Tibial nerve (tissue), 4 donors: ENCODE measurements around the gene HOXA4. TPM values are rescaled to one million over a fixed set of nuclear protein-coding genes. Genes with fewer than 3 reads are reported as not detected.

Source experiments
- DNase-seq, 2 donors: peaks; one replicate each; pipeline ENCODE4 v3.0.0-alpha.2; 2019; ENCODE audit warnings: low spot score in 2 of 2
- H3K27ac ChIP-seq, 4 donors: fragments of 200-600 bp; sonication (generic) in 3 of 4; one replicate each; pipeline ENCODE4 v1.5.1; 2017 to 2019; ENCODE audit warnings: mild to moderate bottlenecking in 1 of 4
- H3K27me3 ChIP-seq, 2 donors: fragments of 200-600 bp; sonication (generic) in 1 of 2; one replicate each; pipeline versions ENCODE4 v1.5.1 to v1.6.0; 2017 to 2019
- H3K36me3 ChIP-seq, 3 donors: fragments of 200-600 bp; sonication (generic); one replicate each; pipeline ENCODE4 v1.5.1; 2018 to 2019
- H3K4me1 ChIP-seq, 4 donors: fragments of 200-600 bp; sonication (generic) in 3 of 4; one replicate each; pipeline ENCODE4 v1.5.1; 2017 to 2019
- H3K4me3 ChIP-seq, 4 donors: fragments of 200-600 bp; sonication (generic) in 3 of 4; one replicate each; pipeline ENCODE4 v1.5.1; 2017 to 2019; ENCODE audit warnings: mild to moderate bottlenecking in 1 of 4, moderate library complexity in 1 of 4
- H3K9me3 ChIP-seq, 4 donors: fragments of 200-600 bp; sonication (generic) in 3 of 4; one replicate each; pipeline ENCODE4 v1.5.1; 2017 to 2019
- EP300 ChIP-seq, 2 donors: sonication (generic); formaldehyde crosslinking; IDR thresholded peaks; one replicate each; pipeline ENCODE4 v1.6.1; 2017; ENCODE audit warnings: antibody characterized with exemption in 2 of 2, mild to moderate bottlenecking in 1 of 2
- POLR2A ChIP-seq, 2 donors: fragments of 450-650 bp; IDR thresholded peaks; one replicate each; pipeline ENCODE4 v1.6.1; 2017; ENCODE audit warnings: antibody characterized with exemption in 2 of 2, mild to moderate bottlenecking in 2 of 2, moderate library complexity in 2 of 2
- WGBS, 2 donors: methylation state at CpG; one replicate each; pipeline ENCODE4 v1.1.5; 2018; 5-methylcytosine and 5-hydroxymethylcytosine counted together
- total RNA-seq, 4 donors: library from RNA; depleted of rRNA; stranded (reverse); fragments of >200 nt; gene quantifications; one replicate each; pipeline ENCODE4 v1.1.0, GENCODE V29; 2016
- TF ChIP-seq, protein P1 (sequence below), 5 experiments: fragments of 200-600 bp in 3 of 5; fragments of 450-650 bp in 2 of 5; sonication (generic) in 3 of 5; IDR thresholded peaks; one replicate each; pipeline ENCODE4 v1.5.1; 2016 to 2019; ENCODE audit warnings: antibody characterized with exemption in 5 of 5, mild to moderate bottlenecking in 3 of 5, moderate library complexity in 2 of 5

The HOXA4 gene
- total RNA-seq, 4 donors from 2014 or later, result 4.4 to 6.3 (median 4.7) TPM

DNA sequence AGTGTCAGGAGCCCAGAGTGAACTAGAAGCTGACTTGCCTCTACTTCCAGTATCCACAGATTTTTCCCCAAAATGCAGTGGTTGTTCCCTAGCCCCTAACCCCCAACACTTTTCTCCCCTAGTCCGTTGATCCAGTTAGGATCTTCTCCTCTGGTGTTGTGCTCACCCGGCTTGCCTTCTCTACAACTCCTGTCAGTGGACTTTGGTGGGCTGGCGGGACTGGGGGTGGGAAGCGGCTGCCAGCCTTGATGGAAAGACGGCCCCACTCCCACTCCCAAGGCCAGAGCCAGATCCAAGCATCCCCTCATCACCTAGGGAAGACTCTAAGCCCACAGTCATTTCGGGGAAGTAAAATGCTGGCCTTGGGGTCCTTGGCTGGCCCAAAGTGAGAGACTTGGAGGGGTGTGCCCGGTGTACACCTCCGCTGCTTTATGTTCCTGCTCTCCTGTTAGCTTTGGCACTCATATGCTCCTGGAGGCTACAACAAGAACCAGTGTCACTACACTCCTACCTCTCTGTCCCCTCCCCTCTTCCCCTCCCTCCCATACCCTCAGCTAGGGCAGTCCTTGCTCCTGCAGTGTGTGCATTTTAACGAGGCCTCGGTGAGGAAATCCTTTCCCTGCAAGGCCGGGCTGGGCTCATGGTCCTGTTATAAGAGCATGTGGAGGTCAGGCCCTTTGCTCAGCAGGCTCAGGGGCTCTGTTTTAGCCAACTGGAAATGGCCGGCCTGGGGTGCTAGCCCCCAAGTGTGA, 44.5 kb upstream of the HOXA4 start:
- no peaks in the 10 kb centered on the region for H3K36me3 ChIP-seq
- H3K9me3 ChIP-seq, result no peaks in the 10 kb centered on the region
- 56 to 82% methylated on average over 11 to 12 of the region's 12 CpGs for WGBS, 2 donors
- H3K4me1 ChIP-seq, result peaks cover 0 to 45% (median 8%) of the 10 kb centered on the region in 4 donors
- peak in 1 of 2 donors; percentile 32 for DNase-seq
- peak overlapping the region; percentile 11 to 88 (median 84) for H3K27ac ChIP-seq
- TF ChIP-seq POLR2A (IDR thresholded peaks at IDR 0.05) (no peak), EP300 (IDR thresholded peaks at IDR 0.05) (no peak)
- TF ChIP-seq, protein P1, sequence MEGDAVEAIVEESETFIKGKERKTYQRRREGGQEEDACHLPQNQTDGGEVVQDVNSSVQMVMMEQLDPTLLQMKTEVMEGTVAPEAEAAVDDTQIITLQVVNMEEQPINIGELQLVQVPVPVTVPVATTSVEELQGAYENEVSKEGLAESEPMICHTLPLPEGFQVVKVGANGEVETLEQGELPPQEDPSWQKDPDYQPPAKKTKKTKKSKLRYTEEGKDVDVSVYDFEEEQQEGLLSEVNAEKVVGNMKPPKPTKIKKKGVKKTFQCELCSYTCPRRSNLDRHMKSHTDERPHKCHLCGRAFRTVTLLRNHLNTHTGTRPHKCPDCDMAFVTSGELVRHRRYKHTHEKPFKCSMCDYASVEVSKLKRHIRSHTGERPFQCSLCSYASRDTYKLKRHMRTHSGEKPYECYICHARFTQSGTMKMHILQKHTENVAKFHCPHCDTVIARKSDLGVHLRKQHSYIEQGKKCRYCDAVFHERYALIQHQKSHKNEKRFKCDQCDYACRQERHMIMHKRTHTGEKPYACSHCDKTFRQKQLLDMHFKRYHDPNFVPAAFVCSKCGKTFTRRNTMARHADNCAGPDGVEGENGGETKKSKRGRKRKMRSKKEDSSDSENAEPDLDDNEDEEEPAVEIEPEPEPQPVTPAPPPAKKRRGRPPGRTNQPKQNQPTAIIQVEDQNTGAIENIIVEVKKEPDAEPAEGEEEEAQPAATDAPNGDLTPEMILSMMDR (IDR thresholded peaks at IDR 0.05), result no peak
- H3K27me3 ChIP-seq, result peaks cover 0 to 93% of the 10 kb centered on the region in 2 donors
- peak overlapping the region in 2 of 4 donors; percentile 5 to 74 for H3K4me3 ChIP-seq

DNA sequence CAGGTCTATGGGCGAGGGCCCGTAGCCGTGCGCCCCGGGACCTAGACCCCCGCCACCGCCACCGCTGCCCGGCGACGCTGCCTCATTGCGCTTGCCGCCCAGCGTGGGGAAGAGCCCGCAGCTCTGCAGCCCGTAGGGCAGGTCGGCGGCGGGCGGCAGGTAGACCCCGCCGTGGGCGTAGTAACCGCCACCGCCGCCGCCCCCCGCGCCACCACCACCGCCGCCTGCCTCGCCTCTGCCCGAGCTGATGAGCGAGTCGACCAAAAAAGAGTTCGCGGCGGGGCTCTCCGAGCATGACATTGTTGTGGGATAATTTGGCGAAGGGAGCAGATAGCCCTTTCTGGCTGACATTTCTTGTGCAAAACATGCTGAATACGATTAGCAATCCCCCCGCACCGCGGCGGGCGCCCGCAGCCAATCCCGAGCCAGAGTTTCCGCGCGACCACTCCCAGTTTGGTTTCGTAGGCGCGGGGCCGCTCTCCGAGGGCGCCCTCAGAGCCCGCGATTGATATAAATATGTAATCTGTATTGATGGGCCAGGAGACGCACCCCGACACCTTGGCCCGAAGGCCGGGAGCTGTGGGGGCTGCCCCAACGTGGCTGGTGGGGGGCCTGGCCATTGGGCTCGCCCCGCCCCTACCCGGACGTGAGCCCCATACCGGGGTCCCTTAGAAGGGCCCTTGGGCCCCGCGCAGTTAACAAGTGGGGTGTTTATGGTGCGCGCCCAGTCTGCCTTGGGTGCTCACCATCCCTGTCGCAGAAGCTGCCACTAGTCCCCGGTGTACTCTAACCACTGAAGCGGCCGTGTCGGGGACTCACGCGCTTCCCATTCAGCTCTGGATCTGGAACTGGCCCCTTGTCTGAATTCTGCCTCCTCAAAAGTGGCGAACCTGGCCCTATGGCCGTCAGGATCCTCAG, 43.7 kb upstream of the HOXA4 start, which contains the start of gene HOXA10:
HOXA10 (minus strand) TSS at position 365 of the 918 bp plus-strand sequence; CDS start at position 351, 14 bp downstream.
- Histone ChIP-seq H3K27me3 (peaks cover 0 to 93% of the 10 kb centered on the region in 2 donors), H3K4me3 (peak within 1 kb of the TSS; percentile 54 to 74 (median 64)), H3K36me3 (no peaks in the 10 kb centered on the region), H3K4me1 (peaks cover 0 to 45% (median 8%) of the 10 kb centered on the region in 4 donors), H3K9me3 (no peaks in the 10 kb centered on the region), H3K27ac (peak within 1 kb of the TSS; percentile 80 to 88 (median 84))
- 12% methylated on average over 37 of the region's 82 CpGs for WGBS, 2 donors
- peak in 1 of 2 donors; percentile 26 for TF ChIP-seq POLR2A (IDR thresholded peaks at IDR 0.05)
- peak in 1 of 2 donors; percentile 36 for TF ChIP-seq EP300 (IDR thresholded peaks at IDR 0.05)
- TF ChIP-seq, protein P1 (IDR thresholded peaks at IDR 0.05), result no peak
- peak in 1 of 2 donors; percentile 61 for DNase-seq

DNA sequence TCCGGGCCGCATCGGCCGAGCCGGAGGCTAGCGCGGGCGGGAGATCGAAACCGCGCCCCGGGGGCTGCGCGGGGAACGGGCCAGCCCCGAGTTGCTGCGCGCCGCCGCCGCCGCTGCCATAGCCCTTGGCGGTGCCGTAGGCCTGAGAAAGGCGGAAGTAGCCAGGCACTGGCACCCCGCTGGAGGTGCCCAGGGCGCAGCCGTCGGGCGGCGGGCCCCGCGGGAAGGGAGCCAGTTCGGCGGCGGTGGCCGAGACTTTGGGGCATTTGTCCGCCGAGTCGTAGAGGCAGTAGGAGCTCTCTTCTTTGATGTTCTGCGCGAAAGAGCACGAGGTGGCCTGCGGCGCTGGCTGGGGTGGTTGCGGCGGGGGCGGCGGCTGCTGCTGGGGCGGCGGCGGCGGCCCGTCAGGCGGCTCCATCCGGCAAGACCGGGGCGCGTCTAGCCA, 43.0 kb upstream of the HOXA4 start:
- Histone ChIP-seq H3K4me3 (peak overlapping the region; percentile 54 to 74 (median 64)), H3K27ac (peak overlapping the region; percentile 80 to 88 (median 84)), H3K4me1 (peaks cover 0 to 48% (median 8%) of the 10 kb centered on the region in 4 donors), H3K36me3 (no peaks in the 10 kb centered on the region), H3K9me3 (no peaks in the 10 kb centered on the region), H3K27me3 (peaks cover 0 to 93% of the 10 kb centered on the region in 2 donors)
- WGBS, 2 donors, result 0 to 2% methylated on average over 6 to 22 of the region's 59 CpGs
- DNase-seq, result peak in 1 of 2 donors; percentile 12
- no peak for TF ChIP-seq EP300 (IDR thresholded peaks at IDR 0.05)
- TF ChIP-seq, protein P1 (IDR thresholded peaks at IDR 0.05), result no peak
- no peak for TF ChIP-seq POLR2A (IDR thresholded peaks at IDR 0.05)

DNA sequence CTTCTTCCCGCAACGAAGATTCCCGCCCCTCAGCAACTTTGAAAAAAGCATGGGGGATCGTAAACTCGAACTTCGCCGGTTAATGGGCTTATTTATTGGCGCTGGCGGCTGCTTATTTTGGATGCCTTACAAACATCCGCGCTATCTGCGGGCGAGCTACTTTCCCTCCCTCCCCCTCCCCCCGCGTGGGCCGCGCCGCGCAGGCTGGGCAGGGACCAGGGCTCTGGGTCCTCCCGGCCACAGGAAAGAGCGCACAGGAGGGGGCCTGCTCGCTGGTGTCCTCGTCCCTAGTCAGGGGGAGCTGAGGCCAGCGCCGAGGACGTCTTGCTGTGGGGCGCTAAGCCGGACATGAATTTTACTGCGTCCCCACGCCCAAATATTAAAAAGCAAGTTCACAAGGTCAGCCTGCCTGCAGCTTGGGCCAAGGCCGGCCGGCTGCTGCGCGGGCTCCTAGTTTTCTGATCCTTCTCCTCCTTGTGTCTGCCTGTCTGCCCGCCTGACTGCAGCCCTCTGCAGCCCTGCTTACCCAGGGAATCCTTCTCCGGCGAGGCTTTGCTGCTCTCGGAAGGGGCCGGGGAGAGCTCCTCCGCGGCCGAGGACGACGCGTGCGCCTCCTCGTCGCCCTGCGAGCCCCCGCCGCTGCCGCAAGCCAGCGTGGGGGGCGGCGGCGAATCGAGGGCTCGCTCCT, 42.4 kb upstream of the HOXA4 start:
- WGBS, 2 donors, result 0 to 2% methylated on average over 19 to 29 of the region's 58 CpGs
- H3K27ac ChIP-seq, result peak overlapping the region; percentile 80 to 88 (median 84)
- TF ChIP-seq, protein P1 (IDR thresholded peaks at IDR 0.05), result no peak
- peak in 1 of 2 donors; percentile 75 for TF ChIP-seq EP300 (IDR thresholded peaks at IDR 0.05)
- peak in 1 of 2 donors; percentile 38 for TF ChIP-seq POLR2A (IDR thresholded peaks at IDR 0.05)
- H3K36me3 ChIP-seq, result no peaks in the 10 kb centered on the region
- peaks cover 0 to 48% (median 8%) of the 10 kb centered on the region in 4 donors for H3K4me1 ChIP-seq
- no peaks in the 10 kb centered on the region for H3K9me3 ChIP-seq
- H3K27me3 ChIP-seq, result peaks cover 0 to 93% of the 10 kb centered on the region in 2 donors
- DNase-seq, result peak; percentile 73 to 74
- H3K4me3 ChIP-seq, result peak overlapping the region; percentile 54 to 74 (median 64)
